GM21515 (cell line): Measurements from ENCODE around the gene TRIM62.

Experiments
- ATAC-seq: cut with Tn5 transposase; IDR thresholded peaks from one replicate; pipeline ENCODE4 v1.9.1; 2021; ENCODE audit not compliant: unreplicated experiment

TRIM62 gene

DNA sequence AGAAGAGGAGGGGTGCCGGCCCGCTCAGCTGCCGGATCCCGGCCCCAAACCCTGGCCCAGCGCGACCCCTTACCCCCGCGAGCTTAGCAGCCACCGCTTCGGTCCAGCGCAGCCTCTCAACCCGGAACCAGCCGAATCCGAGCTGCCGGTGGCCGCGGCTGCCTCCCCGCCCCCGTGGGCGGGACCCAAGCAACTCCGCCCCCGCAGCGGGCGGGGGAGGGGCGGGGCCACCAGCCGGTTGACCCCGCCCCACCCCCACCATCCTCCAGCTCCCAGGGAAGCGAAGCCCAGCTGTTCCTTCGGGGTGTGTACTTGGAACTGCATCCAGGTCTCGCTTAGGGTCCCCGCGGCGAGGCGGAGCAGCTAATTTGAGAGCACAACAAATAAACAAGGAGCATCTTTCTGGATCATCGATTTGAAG lies at the start of gene TRIM62:
Gene TRIM62, minus strand, starts transcription at position 123 of the 421 bp plus-strand sequence. CDS start 611 bp downstream, outside the sequence.
- peak; percentile 50 for ATAC-seq

DNA sequence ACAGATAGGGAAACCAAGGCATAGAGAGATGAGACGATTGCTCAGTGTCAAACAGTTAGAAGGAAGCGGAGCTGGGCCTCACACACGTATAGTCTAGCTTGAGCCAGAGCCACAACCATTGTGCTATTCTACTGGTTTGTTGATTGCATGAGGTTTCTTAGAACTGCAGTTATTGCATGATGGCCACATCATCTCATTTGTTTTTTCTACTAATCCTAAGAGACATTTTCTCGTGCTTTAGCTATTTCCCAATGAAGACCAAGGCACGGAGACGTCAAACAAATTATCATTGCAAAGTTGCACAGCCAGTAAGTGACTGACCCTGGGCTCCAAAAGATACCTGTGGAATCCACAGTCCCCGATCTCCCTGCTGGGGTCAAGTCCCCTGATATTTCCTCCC lies 49.3 kb upstream of the TRIM62 start:
- ATAC-seq, result no peak

DNA sequence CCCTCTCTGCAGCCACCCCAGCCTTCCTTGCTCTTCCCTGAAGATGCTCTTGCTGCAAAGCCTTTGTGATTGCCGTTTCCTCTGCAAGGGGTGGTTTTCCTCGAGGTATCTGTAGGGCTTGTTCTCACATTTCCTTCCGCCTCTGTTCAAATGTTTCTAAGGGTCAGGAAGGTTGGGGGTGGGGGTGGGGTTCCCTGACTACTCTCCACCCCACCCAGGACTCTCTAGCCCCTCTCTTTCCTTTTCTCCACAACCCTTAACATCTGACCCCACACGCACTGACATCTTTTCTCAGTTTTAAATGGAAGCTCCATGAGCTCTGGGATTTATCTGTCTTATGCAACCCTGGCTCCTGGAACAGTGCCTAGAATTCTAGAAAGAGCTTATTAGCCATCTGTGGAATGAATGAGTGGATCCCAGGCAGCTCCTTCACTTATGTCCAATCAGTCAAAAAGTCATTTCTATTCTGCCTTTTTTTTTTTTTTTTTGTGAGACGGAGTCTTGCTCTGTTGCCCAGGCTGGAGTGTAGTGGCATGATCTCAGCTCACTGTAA lies 47.2 kb upstream of the TRIM62 start:
- no peak for ATAC-seq

DNA sequence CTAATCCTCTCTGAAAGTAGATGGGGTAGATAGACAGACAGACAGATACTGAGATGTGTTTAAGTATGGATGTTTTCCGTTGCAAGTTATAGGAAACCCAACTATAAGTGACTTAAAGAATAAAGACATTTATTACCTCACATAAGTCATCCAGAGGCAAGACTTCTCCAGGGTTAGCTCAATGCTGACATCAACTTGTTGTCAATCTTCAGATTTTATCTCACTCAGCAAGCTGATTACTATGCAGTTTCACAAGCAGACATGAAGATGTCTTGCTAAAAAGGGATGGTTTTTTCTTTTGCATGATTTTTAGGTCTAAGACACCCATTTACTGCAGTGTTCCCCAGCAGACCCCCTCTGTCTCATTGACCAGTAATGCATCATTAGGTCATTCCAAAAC lies 43.7 kb upstream of the TRIM62 start:
- ATAC-seq, result no peak

DNA sequence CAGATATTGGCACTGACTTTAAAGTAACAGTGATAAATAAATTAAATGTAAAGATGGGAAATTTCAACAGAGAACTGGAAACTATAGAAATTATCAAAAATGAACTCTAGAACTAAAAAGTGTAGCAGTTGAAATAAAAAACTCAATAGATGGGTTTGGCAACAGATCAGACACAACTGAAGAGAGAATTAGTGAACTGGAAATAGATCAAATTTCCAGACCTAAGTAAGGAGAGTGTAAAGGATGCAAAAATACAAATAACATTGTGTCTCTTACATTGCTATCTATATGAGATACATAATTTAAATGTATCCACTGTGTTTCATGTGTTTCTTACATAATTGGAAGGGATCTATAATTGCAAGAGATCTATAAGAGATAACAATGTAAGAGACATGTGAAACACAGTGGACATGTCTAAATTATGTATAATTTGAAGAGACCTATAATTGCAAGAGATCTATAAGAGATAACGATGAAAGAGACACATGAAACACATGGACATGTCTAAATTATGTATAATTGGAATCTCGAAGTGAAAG lies 42.4 kb upstream of the TRIM62 start:
- ATAC-seq, result no peak

DNA sequence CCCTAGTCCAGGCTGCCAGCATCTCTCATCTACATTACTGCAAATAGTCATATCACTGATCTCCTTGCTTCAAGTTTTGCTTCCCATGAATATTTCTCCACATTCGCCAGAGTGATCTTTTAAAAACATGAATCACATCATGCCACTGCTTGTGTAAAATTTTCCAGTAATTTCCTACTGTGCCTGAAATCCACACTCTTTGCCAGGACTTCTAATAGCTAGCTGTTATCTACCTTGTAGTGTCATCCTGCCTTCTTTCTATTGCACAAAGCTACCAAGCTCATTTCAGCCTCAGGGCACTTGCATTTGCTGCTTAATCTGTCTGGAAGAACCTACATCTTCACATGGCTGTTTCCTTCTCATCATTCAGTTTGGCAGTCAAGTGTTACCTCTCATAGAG lies 40.5 kb upstream of the TRIM62 start:
- no peak for ATAC-seq

DNA sequence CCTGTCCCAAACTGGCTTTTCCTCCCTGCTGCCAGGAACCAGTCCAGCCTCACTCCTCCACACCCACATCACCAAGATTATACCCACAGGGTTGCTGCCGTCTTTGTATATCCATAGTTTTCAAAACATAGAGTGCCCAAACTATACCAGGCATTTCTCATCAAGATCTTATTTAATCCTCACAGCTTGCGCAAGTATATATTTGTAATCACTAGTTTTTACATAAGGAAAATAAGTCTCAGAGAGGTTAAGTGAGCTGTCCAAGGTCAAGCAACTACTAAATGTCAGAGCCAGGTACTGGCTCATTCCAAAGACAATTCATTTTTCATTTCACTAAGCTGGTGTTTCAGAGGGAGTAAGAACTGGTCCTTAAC lies 39.5 kb upstream of the TRIM62 start:
- ATAC-seq, result no peak

DNA sequence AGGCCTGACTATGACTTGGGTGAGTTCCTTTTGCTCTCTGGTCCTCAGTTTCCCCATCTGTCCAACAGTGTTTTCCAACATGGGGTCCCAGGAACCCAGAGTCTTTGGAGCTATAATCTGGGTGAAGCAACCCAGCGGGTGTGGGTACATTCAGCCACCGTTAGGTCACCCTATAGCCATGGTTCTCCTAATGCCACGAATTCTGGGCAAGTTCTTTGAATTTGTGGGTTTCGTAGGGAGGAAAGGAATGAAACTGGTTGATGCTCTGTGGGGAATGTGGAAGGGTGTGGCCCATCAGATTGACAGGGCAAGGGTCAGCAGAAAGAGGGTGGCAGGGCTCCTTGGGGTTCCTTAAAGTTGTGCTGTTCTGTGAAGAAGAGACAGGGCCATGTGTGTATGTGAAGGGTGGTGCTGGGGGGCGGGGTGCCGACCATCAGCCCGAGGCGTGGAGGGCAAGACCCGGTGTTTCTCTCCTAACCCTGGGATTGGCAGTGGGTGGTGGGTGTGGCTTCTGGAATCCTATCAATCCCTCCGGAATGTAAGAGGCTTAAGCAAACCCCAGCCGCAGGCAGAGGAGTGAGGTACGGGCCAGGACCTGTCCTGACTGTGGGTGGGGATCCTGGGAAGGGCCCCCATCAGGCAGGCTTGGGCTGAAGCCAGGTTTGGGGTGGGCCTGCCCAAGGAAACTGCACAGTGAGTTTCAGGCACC lies 39.0 kb upstream of the TRIM62 start:
- ATAC-seq, result no peak

DNA sequence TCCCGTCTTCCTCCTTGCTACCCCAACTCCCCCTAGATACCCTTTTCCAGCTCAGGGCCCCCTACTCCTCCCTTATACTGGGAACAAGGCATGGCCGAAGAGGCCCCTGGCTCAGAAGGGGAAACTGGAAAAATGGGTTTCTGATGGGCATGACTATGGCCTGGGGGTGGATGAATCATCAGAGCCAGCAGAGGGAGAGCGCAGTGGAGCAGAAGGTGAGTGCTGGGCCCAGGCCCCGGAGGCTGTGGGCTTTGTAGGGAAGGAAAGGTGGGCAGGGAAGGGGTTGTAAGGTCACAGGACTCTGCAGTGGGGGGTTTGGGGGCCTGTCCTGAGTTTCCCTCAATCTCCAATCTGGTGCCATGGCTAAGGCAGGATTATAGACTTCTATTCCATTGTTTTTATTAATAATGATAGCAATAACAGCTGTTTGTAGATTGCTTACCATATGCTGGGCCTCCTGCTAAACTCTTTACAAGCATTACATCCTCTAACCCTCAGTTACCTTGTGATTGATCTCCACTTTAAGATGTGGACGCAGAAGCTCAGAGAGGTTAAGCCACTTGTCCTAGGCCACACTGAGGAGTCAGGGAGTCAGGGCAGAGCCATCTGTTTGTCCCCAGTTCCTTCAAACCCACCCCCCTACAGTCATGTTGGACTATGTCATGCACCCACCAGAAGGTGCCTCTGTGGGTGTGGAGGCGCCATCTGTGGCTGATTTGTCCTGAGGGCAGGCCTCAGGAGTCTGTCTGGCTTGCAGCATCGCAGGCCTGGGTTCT lies 38.2 kb upstream of the TRIM62 start:
- ATAC-seq, result no peak

DNA sequence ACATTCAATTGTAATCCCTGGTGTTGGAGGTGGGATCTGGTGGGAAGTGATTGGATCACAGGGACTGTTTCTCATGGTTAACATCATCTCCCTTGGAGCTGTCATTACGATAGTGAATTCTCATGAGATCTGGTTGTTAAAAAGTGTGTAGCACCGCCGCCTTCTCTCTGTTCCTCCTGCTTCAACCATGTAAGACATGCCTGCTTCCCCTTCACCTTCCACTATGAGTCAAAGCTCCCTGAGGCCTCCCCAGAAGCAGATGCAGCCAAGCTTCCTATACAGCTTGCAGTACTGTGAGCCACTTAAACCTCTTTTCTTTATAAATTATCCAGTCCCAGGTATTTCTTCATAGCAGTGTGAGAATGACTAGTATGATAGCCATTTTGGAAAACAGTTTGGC lies 30.1 kb upstream of the TRIM62 start:
- ATAC-seq, result no peak

DNA sequence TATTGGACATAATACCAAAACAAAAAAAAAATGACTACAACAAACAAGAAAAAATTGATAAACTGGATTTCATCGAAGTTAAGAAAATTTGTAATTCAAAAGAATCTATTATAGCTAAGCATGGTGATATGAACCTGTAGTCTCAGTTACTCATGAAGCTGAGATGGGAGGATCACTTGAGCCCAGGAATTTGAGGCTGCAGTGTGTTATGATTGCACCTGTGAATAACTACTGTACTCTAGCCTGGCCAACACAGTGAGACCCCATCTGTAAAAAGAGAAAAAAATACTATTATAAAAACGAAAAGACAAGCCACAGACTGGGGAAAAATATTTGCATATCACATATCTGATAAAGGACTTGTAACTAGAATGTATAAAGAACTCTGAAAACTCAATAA lies 24.5 kb upstream of the TRIM62 start:
- ATAC-seq, result no peak

DNA sequence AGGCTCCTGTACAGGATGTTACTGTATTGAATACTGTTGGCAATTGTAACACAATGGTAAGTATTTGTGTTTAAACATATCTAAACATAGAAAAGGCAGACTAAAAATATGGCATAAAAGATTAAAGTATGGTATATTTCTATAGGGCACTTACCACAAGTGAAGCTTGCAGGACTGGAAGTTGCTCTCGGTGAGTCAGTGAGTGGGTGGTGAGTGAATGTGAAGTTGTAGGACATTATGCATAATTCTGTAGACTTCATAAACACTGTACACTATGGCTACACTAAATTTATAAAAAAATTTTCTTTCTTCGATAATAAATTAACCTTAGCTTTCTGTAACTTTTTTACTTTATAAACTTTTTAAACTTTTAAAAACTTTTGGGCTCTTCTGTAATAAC lies 13.7 kb upstream of the TRIM62 start:
- no peak for ATAC-seq

DNA sequence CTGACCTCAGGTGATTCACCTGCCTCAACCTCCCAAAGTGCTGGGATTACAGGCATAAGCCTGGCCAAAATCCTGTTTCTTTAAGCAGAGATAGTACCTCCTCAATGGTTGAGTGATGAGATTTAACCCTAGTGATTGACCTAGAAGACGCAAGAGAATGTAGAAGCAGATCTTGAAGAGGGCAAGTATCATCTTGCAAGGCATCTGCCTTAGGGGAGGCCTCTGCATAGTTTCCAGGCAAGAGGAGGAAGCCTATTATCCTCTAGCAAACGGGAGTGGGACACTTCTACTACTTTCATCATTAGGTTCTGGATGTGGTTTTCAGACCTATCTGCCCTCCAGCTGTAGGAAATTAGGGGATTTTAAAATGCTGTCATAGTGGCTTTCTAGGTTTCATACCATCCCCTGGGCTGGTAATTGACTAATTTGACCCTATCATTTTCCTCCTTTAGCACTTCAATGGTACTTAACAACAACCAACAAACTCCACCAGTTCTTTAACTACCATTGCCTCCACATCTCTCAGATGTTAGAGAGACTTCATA lies 10.0 kb upstream of the TRIM62 start:
- ATAC-seq, result no peak

DNA sequence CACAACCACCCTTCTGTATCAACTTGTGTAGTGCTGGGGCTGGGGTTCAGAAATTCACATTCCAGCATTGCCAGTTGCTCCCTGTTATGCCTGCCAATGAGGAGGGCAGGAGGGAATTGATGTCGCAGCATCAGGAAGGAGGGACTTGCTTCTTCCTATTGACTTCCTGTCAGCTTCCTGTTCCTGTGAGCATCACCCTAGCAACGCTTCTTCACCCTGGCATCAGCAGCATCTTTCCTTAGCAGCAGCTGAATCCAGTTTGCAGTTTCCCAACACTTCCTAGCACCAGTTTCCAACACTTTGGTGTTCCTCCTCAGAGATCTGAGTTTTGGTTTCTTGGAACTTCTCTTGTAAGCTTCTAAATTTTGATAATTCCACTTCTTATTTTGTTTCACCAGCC lies 8.9 kb upstream of the TRIM62 start:
- ATAC-seq, result no peak

DNA sequence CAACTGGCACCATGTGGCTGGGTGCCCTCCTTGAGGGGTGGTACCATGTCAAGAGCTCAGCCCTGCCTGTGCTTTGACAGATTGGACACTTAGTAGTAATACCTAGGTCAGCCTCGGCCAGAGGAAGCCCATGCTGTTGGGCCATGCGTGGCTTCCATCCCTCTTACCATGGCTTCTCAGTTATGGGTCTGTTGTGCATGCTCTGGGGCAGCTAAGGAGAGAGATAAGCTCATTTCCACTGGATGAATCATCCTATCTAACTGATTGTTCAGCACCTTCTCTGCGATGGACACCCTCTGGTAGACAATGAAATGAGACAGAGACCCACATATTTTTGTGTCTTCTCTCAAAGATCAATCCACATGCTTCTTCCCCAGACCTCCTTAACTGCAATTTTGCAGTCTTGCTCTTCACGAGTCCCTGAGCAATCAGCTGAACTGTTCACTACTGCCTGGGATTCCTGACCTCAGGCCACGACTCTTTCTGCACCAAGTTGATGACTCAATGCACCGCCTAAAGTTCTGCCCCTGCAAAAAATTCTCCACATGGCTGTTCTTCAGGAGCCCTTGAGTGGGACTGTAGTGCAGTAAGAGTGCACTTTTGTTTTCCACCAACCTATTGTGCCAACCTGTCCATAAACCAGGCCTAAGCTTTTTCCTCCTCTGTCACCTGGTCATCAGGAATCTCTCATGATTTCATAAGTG lies 6.9 kb upstream of the TRIM62 start:
- no peak for ATAC-seq

DNA sequence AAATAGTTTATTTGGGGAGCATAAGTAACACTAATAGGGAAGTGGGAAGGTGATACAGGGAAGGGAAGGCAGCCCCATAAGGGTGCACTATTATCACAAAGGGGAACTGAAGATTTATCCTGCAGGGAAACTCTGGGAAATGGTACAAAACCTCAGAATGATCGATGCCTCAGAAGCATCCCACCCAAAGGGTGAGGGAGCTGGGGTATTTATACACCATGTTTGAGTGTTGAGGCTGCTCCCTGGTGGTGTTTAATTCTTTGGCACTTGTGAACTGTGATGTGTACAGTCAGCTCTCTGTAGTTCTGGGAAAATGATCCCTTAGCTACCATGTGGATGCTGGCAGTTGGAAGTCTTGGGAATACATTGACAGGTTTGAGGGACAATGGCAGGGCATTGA lies 5.1 kb upstream of the TRIM62 start:
- ATAC-seq, result no peak

DNA sequence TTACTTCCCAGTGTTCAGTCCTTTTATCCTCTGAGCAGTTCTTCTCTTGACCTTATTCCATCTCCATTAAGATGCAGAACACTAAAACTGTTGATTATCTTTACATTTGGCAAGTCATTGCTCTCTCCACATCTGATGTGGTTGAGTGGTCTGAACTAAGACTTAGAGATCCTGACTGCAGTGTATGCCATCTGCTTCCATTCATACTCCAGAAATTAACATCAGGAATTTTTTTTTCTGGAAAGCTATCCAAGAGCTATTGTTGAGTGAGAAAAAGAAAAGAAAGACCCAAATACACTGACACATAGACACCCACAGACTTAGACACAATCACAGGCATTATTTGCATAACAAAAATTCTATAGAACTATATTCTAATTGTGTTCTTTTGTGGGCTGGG lies 3.7 kb upstream of the TRIM62 start:
- no peak for ATAC-seq

DNA sequence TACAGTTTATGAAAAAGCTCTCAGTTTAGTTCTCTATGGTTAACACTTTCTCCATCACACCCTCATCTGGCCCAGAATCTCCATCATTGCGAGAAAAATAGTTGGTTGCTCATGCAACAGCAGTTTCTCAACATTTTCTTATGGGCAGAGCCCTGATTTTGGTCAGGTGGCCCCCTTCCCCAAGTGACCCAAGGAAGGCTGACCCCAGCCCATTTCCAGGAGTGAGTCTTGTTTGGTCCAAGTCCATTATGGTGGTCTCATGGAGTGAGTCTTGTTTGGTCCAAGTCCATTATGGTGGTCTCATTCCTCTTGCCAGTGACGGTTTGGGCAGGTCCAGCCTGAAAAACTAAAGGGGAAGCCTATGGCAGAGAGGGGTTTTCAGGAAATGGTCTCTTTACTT lies 1.5 kb upstream of the TRIM62 start:
- ATAC-seq, result no peak

DNA sequence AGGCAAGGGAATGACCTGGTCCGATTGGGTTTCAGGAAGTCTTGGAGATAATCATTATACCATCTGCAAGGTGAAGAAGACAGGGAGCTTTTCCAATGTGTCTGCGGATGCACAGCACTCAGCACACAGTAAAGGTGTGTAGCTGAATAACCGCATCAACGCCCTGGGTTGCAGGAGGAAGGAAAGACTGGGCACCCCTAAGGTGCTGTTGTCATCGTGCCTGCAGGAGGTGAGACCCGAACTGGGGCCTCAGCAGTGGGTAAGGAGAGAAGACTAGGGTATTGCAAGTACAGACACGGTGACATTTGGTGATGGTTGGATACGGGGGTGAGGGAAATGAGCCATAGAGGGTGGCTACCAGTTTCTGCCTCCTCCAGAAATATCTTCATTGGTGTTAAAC lies 1.1 kb upstream of the TRIM62 start:
- no peak for ATAC-seq

DNA sequence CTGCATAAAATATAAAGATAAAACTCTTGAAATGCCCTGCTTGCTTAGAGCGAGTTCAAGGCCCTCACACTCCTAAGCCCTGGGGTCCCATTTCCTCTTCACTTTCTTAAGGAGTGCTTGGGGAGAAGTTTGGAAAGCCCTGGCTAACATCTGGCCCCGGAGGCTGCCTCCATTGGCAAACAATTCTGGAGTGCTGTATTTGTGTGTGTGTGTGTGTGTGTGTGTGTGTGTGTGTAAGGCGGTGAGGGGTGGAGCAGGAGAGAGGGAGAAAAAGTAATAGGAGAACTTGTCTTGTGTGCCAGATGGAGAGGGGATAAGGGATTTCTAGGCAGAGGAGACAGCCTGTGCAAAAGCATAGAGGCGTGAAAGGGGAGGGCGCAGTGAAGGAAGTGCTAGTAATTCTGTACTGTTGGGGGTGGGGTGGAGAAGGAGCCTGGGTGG lies 578 bp upstream of the TRIM62 start:
- no peak for ATAC-seq
